ENCODE data around the gene LEKR1. TPM values are rescaled to one million over a fixed set of nuclear protein-coding genes. Genes with fewer than 3 reads are reported as not detected.
"Not testable (repeated sequence)": the region's sequence is repeated elsewhere in the genome, so short reads cannot be mapped to it uniquely, and the experiment has no call there.

The LEKR1 gene
- total RNA-seq, 2 donors from 2014 or later: 0.20 to 0.70 TPM

DNA sequence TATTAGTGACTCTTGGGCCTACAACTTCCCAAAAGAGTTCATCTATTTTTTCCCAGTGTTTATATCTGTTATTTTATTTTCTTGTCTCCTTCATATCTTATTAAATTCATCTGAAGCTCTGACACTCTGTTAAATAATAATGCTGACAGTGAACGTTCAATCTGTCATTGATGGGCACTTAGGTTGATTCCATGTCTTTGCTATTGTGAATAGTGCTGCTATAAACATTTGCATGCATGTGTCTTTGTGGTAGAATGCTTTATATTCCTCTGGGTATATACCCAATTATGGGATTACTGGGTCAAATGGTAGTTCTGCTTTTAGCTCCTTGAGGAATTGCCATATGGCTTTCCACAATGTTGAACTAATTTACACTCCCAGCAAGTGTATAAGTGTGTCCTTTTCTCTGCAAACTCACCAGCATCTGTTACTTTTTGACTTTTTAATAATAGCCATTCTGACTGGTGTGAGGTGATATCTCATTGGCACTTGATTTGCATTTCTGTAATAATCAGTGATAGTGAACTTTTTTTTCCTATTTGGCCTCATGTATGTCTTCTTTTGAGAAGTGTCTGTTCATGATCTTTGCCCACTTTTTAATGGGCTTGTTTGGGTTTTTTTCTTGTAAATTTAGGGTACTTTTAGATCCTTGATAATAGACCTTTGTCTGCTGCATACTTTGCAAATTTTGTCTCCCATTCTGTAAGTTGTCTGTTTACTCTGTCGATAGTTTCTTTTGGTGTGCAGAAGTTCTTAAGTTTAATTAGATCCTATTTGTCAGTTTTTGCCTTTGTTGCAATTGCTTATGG, 122.5 kb downstream of the LEKR1 start:
- TF ChIP-seq, protein P1, sequence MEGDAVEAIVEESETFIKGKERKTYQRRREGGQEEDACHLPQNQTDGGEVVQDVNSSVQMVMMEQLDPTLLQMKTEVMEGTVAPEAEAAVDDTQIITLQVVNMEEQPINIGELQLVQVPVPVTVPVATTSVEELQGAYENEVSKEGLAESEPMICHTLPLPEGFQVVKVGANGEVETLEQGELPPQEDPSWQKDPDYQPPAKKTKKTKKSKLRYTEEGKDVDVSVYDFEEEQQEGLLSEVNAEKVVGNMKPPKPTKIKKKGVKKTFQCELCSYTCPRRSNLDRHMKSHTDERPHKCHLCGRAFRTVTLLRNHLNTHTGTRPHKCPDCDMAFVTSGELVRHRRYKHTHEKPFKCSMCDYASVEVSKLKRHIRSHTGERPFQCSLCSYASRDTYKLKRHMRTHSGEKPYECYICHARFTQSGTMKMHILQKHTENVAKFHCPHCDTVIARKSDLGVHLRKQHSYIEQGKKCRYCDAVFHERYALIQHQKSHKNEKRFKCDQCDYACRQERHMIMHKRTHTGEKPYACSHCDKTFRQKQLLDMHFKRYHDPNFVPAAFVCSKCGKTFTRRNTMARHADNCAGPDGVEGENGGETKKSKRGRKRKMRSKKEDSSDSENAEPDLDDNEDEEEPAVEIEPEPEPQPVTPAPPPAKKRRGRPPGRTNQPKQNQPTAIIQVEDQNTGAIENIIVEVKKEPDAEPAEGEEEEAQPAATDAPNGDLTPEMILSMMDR (IDR thresholded peaks at IDR 0.05): no peak
- H3K27ac ChIP-seq: no peak overlapping the region
- no peak for DNase-seq (ENCODE audit: low spot score)
- no peaks in the 10 kb centered on the region for H3K9me3 ChIP-seq
- no peaks in the 10 kb centered on the region for H3K27me3 ChIP-seq
- no peaks in the 10 kb centered on the region for H3K4me1 ChIP-seq
- no peak overlapping the region for H3K4me3 ChIP-seq
- H3K36me3 ChIP-seq: no peaks in the 10 kb centered on the region

GRCh38 chr3:156952011-156952410, 125.9 kb downstream of the LEKR1 start:
- DNase-seq (ENCODE audit: low spot score): no peak
- no peak overlapping the region for H3K27ac ChIP-seq
- TF ChIP-seq, protein P1 (IDR thresholded peaks at IDR 0.05): no peak
- no peaks in the 10 kb centered on the region for H3K9me3 ChIP-seq
- H3K27me3 ChIP-seq: no peaks in the 10 kb centered on the region
- H3K4me3 ChIP-seq: no peak overlapping the region
- no peaks in the 10 kb centered on the region for H3K36me3 ChIP-seq
- no peaks in the 10 kb centered on the region for H3K4me1 ChIP-seq

- H3K27ac ChIP-seq: no peak overlapping the region
- TF ChIP-seq, protein P1 (IDR thresholded peaks at IDR 0.05): no peak
- no peak overlapping the region for H3K4me3 ChIP-seq
Measured at GRCh38 chr3:156957715-156958114, 131.6 kb downstream of the LEKR1 start.

GRCh38 chr3:156963096-156963495, 136.9 kb downstream of the LEKR1 start:
- Histone ChIP-seq H3K9me3 (no peaks in the 10 kb centered on the region), H3K27me3 (no peaks in the 10 kb centered on the region), H3K4me3 (no peak overlapping the region), H3K27ac (no peak overlapping the region), H3K4me1 (no peaks in the 10 kb centered on the region), H3K36me3 (no peaks in the 10 kb centered on the region)
- TF ChIP-seq, protein P1 (IDR thresholded peaks at IDR 0.05): no peak
- no peak for DNase-seq (ENCODE audit: low spot score)

More at GRCh38 chr3:156957715-156958114, 131.6 kb downstream of the LEKR1 start:
- Histone ChIP-seq H3K9me3 (no peaks in the 10 kb centered on the region), H3K36me3 (no peaks in the 10 kb centered on the region), H3K4me1 (no peaks in the 10 kb centered on the region), H3K27me3 (no peaks in the 10 kb centered on the region)
- no peak for DNase-seq (ENCODE audit: low spot score)

- no peak overlapping the region for H3K27ac ChIP-seq
- no peak overlapping the region for H3K4me3 ChIP-seq
- no peaks in the 10 kb centered on the region for H3K4me1 ChIP-seq
- H3K27me3 ChIP-seq: no peaks in the 10 kb centered on the region
- H3K36me3 ChIP-seq: no peaks in the 10 kb centered on the region
- DNase-seq (ENCODE audit: low spot score): no peak
- TF ChIP-seq, protein P1 (IDR thresholded peaks at IDR 0.05): no peak
- H3K9me3 ChIP-seq: no peaks in the 10 kb centered on the region
Measured at GRCh38 chr3:156964577-156964976, 138.4 kb downstream of the LEKR1 start.

- H3K27ac ChIP-seq; H3K9me3 ChIP-seq; H3K4me1 ChIP-seq; H3K36me3 ChIP-seq; DNase-seq (ENCODE audit: low spot score); H3K27me3 ChIP-seq; H3K4me3 ChIP-seq: not testable (repeated sequence)
Measured at GRCh38 chr3:156966349-156966748, 140.2 kb downstream of the LEKR1 start.

Data from right atrium auricular region (tissue), 2 donors.